NOMO-1 treated with dmso at 0.1 percent for 144 hours (cell line): ENCODE measurements around the gene SCYL1.
"Not testable (repeated sequence)": the region's sequence is repeated elsewhere in the genome, so short reads cannot be mapped to it uniquely, and the experiment has no call there.

Source experiments
- DNase-seq: peaks from one replicate; lab custom pipeline; 2025; ENCODE audit not compliant: unreplicated experiment; lab: John Stamatoyannopoulos, UW

The SCYL1 gene

DNA sequence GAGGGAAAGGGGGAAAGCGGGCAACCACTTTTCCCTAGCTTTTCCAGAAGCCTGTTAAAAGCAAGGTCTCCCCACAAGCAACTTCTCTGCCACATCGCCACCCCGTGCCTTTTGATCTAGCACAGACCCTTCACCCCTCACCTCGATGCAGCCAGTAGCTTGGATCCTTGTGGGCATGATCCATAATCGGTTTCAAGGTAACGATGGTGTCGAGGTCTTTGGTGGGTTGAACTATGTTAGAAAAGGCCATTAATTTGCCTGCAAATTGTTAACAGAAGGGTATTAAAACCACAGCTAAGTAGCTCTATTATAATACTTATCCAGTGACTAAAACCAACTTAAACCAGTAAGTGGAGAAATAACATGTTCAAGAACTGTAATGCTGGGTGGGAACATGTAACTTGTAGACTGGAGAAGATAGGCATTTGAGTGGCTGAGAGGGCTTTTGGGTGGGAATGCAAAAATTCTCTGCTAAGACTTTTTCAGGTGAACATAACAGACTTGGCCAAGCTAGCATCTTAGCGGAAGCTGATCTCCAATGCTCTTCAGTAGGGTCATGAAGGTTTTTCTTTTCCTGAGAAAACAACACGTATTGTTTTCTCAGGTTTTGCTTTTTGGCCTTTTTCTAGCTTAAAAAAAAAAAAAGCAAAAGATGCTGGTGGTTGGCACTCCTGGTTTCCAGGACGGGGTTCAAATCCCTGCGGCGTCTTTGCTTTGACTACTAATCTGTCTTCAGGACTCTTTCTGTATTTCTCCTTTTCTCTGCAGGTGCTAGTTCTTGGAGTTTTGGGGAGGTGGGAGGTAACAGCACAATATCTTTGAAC lies 19.2 kb upstream of the SCYL1 start:
- DNase-seq = no peak

DNA sequence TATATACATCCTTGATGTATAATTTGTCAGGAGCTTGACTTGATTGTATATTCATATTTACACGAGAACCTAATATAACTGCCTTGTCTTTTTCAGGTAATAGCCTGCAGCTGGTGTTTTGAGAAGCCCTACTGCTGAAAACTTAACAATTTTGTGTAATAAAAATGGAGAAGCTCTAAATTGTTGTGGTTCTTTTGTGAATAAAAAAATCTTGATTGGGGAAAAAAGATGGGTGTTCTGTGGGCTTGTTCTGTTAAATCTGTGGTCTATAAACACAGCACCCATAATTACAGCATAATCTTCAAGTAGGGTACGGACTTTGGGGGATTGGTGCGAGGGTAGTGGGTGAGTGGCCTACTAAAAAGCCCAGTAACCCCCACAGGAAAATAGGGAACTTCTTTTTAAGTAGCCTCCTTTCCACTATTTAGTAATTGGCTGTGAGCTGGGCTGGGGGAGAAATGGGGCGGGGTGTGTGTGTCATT lies 18.6 kb upstream of the SCYL1 start:
- peak; percentile 44 for DNase-seq

DNA sequence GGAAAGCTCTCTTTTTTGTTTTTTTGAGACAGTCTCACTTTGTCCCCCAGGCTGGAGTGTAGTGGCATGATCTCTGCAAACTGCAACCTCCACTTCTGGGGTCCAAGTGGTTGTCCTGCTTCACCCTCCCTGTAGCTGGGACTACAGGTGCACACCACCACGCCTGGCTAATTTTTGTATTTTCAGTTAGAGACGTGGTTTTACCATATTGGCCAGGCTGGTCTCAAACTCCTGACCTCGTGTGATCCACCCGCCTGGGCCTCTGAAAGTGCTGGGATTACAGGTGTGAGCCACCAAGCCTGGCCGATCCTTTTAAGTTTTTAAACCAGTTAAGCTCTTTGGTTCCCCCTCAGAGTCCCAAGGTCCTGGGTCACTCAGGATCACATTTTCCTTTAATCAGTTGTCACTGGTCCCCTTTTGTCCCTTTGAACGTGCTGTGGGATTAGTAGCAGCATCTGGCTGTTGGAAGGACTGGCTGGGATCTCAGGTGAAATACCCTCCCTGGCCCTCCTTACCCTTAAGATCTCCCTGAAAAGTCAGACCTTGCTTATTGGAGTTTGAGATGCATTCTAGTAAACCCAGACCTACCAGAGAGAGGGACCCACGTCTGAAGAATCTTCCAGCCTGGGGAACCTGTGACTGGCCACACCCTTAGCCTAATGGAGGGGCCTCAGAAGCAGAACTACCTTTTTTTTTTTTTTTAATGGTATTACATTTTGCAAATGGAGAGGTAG lies 17.9 kb upstream of the SCYL1 start:
- peak; percentile 94 for DNase-seq

DNA sequence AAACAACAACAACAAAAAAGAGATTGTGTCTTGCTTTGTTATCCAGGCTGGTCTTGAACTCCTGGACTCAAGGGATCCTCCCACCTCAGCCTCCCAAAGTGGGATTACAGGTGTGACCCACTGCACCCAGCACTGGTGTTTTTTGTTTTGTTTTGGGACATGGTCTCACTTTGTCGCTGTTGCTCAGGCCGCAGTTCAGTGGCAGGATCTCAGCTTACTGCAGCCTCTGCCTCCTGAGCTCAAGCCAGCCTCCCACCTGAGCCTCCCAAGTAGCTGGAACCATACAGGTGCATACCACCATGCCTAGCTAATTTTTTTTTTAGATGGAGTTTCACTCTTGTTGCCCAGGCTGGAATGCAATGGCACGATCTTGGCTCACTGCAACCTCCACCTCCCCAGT lies 12.6 kb upstream of the SCYL1 start:
- DNase-seq = not testable (repeated sequence)

DNA sequence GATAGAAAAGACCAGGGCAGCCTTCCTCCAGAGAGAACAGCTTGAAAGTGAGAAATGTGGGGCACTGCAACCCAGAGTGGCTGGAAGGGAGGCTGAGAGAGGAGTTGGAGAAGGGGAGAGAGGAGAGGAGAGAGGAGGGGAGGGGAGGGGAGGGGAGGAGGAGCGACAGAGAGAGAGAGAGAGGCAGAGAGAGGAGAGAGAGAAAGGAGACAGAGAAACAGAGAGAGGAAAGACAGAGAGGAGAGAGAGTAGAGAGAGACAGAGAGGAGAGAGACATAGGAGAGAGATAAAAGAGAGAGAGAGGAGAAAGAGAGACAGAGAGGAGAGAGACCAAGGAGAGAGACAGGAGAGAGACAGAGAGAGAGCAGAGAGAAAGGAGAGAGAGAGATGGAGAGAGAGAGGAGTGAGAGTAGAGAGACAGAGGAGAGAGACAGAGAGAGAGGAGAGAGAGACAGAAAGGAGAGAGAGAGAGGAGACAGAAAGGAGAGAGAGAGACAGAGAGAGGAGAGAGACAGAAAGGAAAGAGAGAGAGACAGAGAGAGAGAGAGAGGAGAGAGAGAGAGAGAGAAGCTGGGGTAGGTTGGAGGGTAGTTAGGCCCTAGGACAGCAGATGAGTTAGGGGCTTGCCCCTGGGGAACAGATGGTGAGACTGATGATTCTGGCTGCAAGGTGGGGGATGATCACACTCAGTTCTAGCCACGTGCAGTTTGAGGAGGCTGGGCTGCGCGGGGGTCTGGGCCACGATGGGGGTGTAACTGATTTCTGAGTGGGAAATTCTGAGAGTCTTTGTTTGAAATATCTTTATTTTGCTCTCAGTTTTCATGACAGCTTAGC lies 8.5 kb upstream of the SCYL1 start:
- no peak for DNase-seq

DNA sequence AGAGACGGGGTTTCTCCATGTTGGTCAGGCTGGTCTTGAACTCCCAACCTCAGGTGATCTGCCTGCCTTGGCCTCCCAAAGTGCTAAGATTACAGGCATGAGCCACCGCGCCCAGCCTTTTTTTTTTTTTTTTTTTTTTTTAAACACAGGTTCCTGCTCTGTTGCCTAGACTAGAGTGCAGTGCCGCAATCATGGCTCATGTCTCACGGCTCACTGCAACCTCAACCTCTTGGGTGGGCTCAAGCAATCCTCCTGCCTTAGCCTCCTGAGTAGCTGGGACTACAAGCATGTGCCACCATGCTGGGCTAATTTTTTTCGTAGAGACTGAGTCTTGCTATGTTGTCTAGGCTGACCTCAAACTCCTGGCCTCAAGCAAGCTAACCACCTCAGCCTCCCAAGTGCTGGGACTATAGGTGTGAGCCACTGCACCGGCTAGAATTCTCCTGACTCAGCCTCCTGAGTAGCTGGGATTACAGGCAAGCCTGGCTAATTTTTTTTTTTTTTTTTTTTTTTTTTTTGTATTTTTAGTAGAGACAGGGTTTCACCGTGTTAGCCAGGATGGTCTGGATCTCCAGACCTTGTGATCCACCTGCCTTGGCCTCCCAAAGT lies 5.8 kb upstream of the SCYL1 start:
- not testable (repeated sequence) for DNase-seq

DNA sequence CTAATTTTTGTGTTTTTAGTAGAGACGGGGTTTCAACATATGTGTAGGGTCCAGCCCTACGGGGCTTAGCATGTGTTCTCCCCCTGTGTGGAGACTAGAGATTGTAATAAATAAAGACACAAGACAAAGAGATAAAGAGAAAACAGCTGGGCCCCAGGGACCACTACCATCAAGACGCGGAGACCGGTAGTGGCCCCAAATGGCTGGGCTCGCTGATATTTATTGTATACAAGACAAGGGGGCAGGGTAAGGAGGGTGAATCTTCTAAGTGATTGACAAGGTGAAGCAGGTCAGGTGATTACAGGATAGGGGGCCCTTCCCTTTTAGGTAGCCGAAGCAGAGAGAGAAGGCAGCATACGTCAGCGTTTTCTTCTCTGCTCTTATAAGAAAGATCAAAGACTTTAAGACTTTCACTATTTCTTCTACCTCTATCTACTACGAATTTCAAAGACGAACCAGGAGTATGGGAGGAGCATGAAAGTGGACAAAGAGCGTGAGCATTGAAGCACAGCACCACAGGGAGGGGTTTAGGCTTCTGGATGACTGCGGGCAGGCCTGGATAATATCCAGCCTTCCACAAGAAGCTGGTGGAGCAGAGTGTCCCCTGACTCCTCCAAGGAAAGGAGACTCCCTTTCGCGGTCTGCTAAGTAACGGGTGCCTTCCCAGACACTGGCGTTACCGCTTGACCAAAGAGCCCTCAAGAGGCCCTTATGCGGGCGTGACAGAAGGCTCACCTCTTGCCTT lies 2.9 kb upstream of the SCYL1 start:
- not testable (repeated sequence) for DNase-seq

DNA sequence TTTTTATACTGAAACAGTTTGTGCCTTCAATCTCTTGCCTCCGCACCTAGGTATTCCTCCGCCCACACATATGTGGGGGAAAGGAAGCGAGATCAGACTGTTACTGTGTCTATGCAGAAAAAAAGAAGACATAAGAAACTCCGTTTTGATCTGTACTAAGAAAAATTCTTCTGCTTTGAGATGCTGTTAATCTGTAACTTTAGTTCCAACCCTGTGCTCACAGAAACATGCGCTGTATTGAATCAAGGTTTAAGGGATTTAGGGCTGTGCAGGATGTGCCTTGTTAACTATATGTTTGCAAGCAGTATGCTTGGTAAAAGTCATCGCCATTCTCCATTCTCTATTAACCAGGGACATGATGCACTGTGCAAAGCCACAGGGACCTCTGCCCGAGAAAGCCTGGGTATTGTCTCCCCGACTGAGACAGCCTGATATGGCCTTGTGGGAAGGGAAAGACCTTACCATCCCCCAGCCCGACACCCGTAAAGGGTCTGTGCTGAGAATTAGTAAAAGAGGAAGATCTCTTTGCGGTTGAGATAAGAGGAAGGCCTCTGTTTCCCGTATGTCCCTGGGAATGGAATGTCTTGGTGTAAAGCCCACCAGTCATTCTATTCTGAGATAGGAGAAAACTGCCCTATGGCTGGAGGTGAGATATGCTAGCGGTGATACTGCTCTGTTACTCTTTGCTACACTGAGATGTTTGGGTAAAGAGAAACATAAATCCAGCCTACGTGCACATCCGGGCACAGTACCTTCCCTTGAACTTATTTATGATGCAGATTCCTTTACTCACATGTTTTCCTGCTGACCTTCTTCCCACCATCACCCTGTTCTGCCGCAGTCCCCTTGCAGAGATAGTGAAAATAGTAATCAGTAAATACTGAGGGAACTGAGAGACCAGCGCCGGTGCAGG lies 1.9 kb upstream of the SCYL1 start:
- not testable (repeated sequence) for DNase-seq

DNA sequence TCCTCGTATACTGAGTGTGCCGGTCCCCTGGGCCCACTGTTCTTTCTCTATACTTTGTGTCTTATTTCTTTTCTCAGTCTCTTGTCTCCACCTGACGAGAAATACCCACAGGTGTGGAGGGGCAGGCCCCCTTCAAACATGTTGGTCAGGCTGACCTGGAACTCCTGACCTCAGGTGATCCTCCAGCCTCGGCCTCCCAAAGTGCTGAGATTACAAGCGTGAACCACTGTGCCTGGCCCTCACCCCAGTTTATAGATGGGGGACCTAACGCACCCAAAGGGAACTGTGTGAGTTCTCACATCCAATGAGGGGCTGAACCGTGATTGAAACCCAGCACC lies 1.3 kb upstream of the SCYL1 start:
- not testable (repeated sequence) for DNase-seq

DNA sequence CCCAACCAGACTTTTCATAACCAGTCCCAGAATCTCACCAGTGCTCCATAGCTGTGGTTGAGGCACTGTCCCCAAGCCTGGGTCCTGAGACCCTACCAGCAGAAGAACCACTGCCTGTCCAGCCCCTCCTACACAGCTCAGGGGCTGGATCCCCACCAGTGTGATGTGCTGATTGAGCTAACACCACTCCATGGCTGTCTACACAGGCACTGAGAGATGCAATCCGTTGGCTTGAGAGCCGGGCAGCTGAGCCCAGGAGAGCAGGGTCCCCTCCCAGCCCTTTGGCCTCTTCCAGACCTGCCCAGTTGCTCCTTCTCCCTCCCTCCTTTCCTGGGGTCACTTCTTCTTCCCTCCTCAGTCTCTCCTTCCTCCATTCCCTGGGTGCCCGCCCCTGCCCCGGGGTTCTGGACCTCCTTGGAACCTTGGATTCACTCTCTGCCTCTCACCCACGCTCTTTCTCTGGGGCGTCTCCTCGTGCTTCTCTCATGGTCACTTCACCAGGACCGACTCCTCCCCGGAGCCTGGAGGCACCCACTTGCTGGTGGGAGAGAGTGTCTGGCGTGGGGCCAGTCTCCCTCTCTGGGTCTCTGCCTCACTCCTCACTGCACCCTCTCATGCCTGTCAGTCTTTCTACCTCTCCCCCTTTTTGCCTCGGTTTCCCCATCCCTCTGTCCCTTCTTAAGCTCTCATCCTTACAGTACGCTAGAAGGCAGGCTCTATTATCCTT lies 706 bp upstream of the SCYL1 start:
- no peak for DNase-seq

DNA sequence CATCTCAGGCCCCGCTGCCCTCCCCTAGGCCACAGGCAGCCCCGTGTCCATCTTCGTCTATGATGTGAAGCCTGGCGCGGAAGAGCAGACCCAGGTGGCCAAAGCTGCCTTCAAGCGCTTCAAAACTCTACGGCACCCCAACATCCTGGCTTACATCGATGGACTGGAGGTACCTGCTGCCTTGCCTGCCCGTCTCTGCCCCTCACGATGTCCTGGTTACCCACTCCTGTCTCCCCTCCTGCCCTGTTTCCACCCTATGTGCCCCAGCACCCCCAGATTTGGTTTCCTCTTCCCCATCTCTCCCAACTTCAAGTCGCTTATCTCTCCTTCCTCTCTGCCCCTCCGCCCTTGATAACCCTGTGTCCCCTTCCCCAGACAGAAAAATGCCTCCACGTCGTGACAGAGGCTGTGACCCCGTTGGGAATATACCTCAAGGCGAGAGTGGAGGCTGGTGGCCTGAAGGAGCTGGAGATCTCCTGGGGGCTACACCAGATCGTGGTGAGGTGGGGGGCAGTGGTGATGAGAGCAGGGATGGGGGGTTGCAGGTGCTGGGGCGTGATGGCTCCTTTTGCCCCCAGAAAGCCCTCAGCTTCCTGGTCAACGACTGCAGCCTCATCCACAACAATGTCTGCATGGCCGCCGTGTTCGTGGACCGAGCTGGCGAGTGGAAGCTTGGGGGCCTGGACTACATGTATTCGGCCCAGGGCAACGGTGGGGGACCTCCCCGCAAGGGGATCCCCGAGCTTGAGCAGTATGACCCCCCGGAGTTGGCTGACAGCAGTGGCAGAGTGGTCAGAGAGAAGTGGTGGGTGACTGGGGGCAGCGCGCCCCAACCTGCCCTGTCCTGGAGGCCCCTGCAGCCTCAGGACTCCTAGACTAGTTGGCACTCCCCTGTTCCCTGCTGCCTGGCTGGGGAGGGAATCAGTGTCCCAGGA lies 930 bp downstream of the SCYL1 start:
- no peak for DNase-seq

DNA sequence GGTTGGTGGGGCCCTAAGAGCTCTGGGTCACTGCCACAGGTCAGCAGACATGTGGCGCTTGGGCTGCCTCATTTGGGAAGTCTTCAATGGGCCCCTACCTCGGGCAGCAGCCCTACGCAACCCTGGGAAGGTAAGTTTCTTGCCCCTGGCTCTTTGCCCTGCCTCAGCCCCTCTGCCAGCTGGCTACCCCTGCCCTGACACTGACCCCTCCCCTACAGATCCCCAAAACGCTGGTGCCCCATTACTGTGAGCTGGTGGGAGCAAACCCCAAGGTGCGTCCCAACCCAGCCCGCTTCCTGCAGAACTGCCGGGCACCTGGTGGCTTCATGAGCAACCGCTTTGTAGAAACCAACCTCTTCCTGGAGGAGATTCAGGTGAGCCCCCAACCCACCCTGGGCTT lies 1.9 kb downstream of the SCYL1 start:
- no peak for DNase-seq

DNA sequence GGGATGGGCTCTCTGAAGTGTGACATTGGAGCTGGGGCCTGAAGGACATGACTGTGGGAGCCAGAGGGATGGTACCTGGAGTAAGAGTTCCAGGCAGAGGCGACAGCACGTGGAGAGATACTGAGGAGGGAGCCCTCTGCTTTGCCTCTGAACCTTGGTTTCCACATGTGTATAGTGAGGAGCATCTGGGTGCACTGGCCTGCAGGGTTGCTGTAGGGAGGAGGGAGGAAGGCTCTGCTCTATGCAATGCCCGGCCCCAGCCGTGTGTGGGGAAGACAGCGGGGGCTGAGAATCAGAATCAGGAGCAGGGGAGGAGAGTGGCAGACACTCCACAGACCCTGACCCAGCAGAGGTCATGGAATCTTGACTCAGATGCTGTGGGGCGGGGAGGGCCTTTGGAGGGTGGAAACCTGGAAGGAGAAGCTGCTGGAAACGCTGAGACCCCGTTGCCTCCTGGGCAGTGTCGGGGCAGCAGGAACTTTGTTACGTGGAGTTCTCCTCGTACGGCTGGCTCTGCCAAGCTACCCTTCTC lies 4.0 kb downstream of the SCYL1 start:
- no peak for DNase-seq

DNA sequence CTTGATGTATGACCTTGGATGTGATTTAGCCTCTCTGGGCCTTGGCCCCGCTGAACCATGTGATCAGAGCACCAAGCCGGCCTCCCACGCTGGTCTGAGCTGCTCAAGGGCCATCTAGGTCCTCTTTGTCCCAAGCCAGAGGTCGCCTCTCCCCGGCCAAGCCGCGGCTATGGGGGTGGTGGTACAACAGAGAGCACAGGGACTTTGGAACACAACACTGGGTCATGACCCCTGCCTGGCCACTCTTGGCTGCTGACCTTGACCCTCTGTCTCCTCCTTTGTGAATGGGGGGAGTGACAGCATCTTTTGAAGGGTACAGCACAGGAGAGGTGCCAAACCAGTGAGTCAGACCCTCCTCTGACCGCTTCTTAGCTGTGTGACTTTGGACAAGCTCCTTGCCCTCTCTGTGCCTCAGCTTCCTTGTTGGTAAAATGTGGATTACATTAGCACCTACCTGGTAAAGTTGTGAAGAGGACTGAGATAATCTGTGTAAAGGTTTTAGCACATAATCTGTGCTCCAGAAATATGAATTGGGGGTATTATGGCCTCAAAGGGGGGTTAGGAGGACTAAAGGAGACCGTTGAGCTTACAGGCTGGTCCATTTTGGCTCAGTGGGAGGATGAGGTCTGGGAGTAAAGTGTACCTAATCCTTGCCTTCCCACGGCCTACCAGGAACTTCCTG lies 4.7 kb downstream of the SCYL1 start:
- no peak for DNase-seq

DNA sequence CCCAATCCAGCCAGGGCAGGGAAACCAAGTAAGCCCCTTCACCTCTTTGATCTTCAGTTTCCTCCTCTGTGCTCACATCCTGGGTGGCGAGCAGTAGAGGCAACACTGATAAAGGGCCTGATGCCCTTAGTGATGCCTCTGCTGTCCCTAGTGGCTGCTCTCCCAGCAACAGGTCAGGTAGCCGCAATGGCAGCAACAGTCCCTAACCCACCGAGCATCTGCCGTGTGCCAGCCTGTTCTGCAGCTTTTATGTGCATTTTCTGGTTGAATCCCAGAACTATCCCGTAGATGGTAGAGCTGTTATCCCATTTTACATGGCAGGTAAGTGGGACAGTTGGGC lies 5.2 kb downstream of the SCYL1 start:
- DNase-seq = no peak

DNA sequence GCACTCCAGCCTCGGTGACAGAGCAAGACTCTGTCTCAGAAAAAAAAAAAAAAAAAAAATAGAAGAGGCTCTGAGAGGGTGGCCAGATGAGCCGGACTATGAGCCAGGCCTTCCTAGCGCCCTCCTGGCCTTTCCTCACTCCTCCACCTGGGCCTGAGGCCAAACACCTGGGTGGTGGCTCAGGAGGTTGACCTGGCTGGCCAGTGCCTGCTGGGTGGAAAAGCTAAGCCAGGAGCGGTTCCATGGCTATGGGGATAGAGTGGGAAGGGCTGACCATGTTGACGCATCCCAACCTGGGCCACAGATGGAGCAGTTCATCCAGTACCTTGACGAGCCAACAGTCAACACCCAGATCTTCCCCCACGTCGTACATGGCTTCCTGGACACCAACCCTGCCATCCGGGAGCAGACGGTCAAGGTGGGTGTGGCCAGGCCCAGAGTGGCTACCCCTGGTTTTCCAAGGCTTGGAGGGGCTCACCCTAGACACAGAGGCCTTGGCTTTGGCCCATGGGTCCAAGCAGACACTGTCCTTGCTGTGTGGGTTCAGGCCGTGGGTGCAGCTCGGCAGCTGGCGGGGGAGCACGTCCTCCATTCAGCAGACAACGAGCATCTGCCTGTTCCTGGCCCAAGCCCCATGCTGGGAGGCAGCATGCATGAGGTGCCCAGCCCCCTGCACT lies 7.6 kb downstream of the SCYL1 start:
- DNase-seq = no peak
